ENCODE measurements around the gene TUSC7.

The TUSC7 gene

GRCh38 chr3:116709479-116709878 is at the start of gene TUSC7:
Gene TUSC7, plus strand, starts transcription at chr3:116709779.
- H3K4me3 ChIP-seq (ENCODE audit: low read depth, low read length), result no peak within 1 kb of the TSS
- DNase-seq (ENCODE audit: low read depth, low spot score), result no peak
- ChIA-PET POLR2A (no interaction called here), CTCF (no interaction called here)
- no peak for TF ChIP-seq CTCF (IDR thresholded peaks at IDR 0.05; ENCODE audit: insufficient read depth, low read length, missing control alignments)

GRCh38 chr3:116661196-116661595 is 48.4 kb upstream of the TUSC7 start:
- ChIA-PET POLR2A (no interaction called here), CTCF (no interaction called here)
- no peak overlapping the region for H3K4me3 ChIP-seq (ENCODE audit: low read depth, low read length)
- no peak for DNase-seq (ENCODE audit: low read depth, low spot score)
- no peak for TF ChIP-seq CTCF (IDR thresholded peaks at IDR 0.05; ENCODE audit: insufficient read depth, low read length, missing control alignments)

- H3K4me3 ChIP-seq (ENCODE audit: low read depth, low read length), result no peak overlapping the region
- POLR2A ChIA-PET, result no interaction called here
- TF ChIP-seq CTCF (IDR thresholded peaks at IDR 0.05; ENCODE audit: insufficient read depth, low read length, missing control alignments), result no peak
- CTCF ChIA-PET, result no interaction called here
- no peak for DNase-seq (ENCODE audit: low read depth, low spot score)
Observed at GRCh38 chr3:116663161-116664110, 46.1 kb upstream of the TUSC7 start.

GRCh38 chr3:116667324-116667723 is 42.3 kb upstream of the TUSC7 start:
- CTCF ChIA-PET, result no interaction called here
- no peak for TF ChIP-seq CTCF (IDR thresholded peaks at IDR 0.05; ENCODE audit: insufficient read depth, low read length, missing control alignments)
- H3K4me3 ChIP-seq (ENCODE audit: low read depth, low read length), result no peak overlapping the region
- POLR2A ChIA-PET, result no interaction called here
- no peak for DNase-seq (ENCODE audit: low read depth, low spot score)

DNA sequence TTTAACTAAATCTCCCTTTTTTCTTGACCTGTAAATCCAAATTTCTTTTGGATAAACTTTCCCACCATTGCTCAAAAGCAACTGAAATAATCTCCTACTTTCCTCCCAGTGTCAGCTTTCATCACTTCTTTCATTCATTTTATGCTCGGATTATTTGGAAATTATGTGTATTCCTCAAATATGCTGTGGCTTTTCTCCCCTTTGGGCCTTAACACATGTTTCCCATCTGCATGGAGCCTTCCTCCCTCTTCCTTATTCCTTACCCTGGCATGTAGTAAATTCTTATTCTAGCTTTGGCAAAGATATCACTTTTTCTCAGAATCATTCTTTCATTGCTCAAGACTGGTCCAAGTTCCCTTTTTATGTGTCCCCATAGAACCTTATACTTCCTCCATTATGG is 41.8 kb upstream of the TUSC7 start:
- ChIA-PET CTCF (no interaction called here), POLR2A (no interaction called here)
- TF ChIP-seq CTCF (IDR thresholded peaks at IDR 0.05; ENCODE audit: insufficient read depth, low read length, missing control alignments), result no peak
- no peak for DNase-seq (ENCODE audit: low read depth, low spot score)
- H3K4me3 ChIP-seq (ENCODE audit: low read depth, low read length), result no peak overlapping the region

GRCh38 chr3:116669576-116669975 is 40.0 kb upstream of the TUSC7 start:
- ChIA-PET POLR2A (no interaction called here), CTCF (no interaction called here)
- no peak for DNase-seq (ENCODE audit: low read depth, low spot score)
- no peak overlapping the region for H3K4me3 ChIP-seq (ENCODE audit: low read depth, low read length)
- no peak for TF ChIP-seq CTCF (IDR thresholded peaks at IDR 0.05; ENCODE audit: insufficient read depth, low read length, missing control alignments)
